ENCODE data around the gene CCDC71.

- TF ChIP-seq GATA2 (IDR thresholded peaks at IDR 0.05; ENCODE audit: low read depth, low read length) (no peak), GATA3 (IDR thresholded peaks at IDR 0.05; ENCODE audit: low read depth, low read length) (no peak)
Observed at GRCh38 chr3:49122886-49123545, 43.1 kb downstream of the CCDC71 start.
